HG03565 (cell line): ENCODE results near the gene ZNF473.

Experiments
- ATAC-seq: cut with Tn5 transposase; IDR thresholded peaks from one replicate; pipeline ENCODE4 v1.9.1; 2021; ENCODE audit warnings: mild to moderate bottlenecking, moderate library complexity; ENCODE audit not compliant: unreplicated experiment

The ZNF473 gene

GRCh38 chr19:50003254-50003788 is 22.5 kb upstream of the ZNF473 start:
- ATAC-seq = no peak

- no peak for ATAC-seq
These were observed 21.9 kb upstream of the ZNF473 start for GRCh38 chr19:50003810-50004419.

- no peak for ATAC-seq
These were observed 20.4 kb upstream of the ZNF473 start for GRCh38 chr19:50005428-50005827.

- no peak for ATAC-seq
These were observed 18.6 kb upstream of the ZNF473 start for GRCh38 chr19:50007170-50007569.

- no peak for ATAC-seq
These were observed 17.9 kb upstream of the ZNF473 start for GRCh38 chr19:50007947-50008346.

GRCh38 chr19:50008532-50008931 is 17.3 kb upstream of the ZNF473 start:
- ATAC-seq = no peak

GRCh38 chr19:50016225-50016807 is 9.5 kb upstream of the ZNF473 start:
- no peak for ATAC-seq

GRCh38 chr19:50020481-50020880 is 5.3 kb upstream of the ZNF473 start:
- ATAC-seq = no peak

GRCh38 chr19:50022823-50023222 is 3.0 kb upstream of the ZNF473 start:
- ATAC-seq = no peak

GRCh38 chr19:50024719-50025021 is 1.1 kb upstream of the ZNF473 start:
- ATAC-seq = peak; percentile 1

GRCh38 chr19:50025022-50025793 is 597 bp upstream of the ZNF473 start, which contains the start of gene VRK3:
TSS of gene VRK3 (minus strand) at chr19:50025372. CDS start at chr19:50016162, 9,210 bp downstream.
- ATAC-seq = peak; percentile 78

GRCh38 chr19:50026550-50026906 is 723 bp downstream of the ZNF473 start:
- ATAC-seq = no peak

- ATAC-seq = no peak
These were observed 4.4 kb downstream of the ZNF473 start for GRCh38 chr19:50030225-50030624.

- ATAC-seq = no peak
These were observed 5.1 kb downstream of the ZNF473 start for GRCh38 chr19:50030937-50031336.

GRCh38 chr19:50036908-50037307 is 11.1 kb downstream of the ZNF473 start:
- no peak for ATAC-seq

GRCh38 chr19:50039968-50040367 is 14.2 kb downstream of the ZNF473 start:
- no peak for ATAC-seq

GRCh38 chr19:50040967-50041366 is 15.2 kb downstream of the ZNF473 start:
- no peak for ATAC-seq

GRCh38 chr19:50042363-50043024 is 16.7 kb downstream of the ZNF473 start:
- no peak for ATAC-seq

GRCh38 chr19:50043967-50044366 is 18.2 kb downstream of the ZNF473 start:
- no peak for ATAC-seq

GRCh38 chr19:50044922-50045321 is 19.1 kb downstream of the ZNF473 start:
- ATAC-seq = no peak

- no peak for ATAC-seq
These were observed 21.1 kb downstream of the ZNF473 start for GRCh38 chr19:50046649-50047503.
